ENCODE data around the gene ADAMTS14. TPM values are rescaled to one million over a fixed set of nuclear protein-coding genes. Genes with fewer than 3 reads are reported as not detected.

ADAMTS14 gene
- total RNA-seq, 2 donors from 2014 or later, result 0.24 to 0.37 TPM

GRCh38 chr10:70673043-70673928 is 980 bp downstream of the ADAMTS14 start:
- Mint-ChIP-seq H3K4me3 (peak overlapping the region; percentile 51 to 62), H3K9me3 (no peaks in the 10 kb centered on the region), H3K27ac (no peak overlapping the region), H3K27me3 (ENCODE audit: low read depth) (peaks cover 58% of the 10 kb centered on the region), H3K36me3 (ENCODE audit: insufficient read depth in 2 of 2) (peaks cover 0 to 2% of the 10 kb centered on the region in 2 donors), H3K4me1 (ENCODE audit: low read depth) (peaks cover 7% of the 10 kb centered on the region)
- no peak for DNase-seq
- ATAC-seq (replicated peaks in 1 of 2), result no peak

GRCh38 chr10:70673929-70674559 is 1.7 kb downstream of the ADAMTS14 start:
- H3K4me3 Mint-ChIP-seq, result no peak overlapping the region
- no peak overlapping the region for H3K27ac Mint-ChIP-seq
- peaks cover 58% of the 10 kb centered on the region for H3K27me3 Mint-ChIP-seq (ENCODE audit: low read depth)
- DNase-seq (no peak), ATAC-seq (replicated peaks in 1 of 2) (no peak)
- no peaks in the 10 kb centered on the region for H3K9me3 Mint-ChIP-seq
- H3K4me1 Mint-ChIP-seq (ENCODE audit: low read depth), result peaks cover 7% of the 10 kb centered on the region
- H3K36me3 Mint-ChIP-seq (ENCODE audit: insufficient read depth in 2 of 2), result peaks cover 0 to 2% of the 10 kb centered on the region in 2 donors

DNA sequence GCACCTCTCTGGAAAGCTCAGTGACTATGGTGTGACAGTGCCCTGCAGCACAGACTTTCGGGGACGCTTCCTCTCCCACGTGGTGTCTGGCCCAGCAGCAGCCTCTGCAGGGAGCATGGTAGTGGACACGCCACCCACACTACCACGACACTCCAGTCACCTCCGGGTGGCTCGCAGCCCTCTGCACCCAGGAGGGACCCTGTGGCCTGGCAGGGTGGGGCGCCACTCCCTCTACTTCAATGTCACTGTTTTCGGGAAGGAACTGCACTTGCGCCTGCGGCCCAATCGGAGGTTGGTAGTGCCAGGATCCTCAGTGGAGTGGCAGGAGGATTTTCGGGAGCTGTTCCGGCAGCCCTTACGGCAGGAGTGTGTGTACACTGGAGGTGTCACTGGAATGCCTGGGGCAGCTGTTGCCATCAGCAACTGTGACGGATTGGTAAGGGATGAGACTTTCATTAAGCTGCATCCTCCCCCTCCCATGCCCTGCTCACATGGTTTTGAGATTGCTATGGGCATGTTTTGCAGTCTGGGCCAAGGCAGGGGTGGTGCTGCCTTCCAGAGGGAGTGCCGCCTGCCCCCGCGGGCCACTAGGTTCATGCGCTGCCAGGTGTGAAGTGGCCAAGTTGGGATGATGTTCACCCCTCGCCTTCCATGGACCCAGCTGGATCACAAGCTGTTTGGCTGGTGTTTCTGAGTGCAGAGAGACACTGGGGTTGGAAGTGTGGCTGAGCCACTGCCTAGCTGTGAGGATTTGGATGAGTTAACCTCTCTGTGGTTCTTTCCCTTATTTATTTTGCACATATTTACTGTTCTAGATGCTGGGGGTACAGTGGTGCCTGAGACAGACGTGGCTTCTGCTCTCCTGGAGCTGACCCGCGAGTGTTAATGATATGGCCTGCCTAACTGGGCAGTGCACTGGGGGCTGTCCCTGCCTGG is 2.5 kb downstream of the ADAMTS14 start:
- Mint-ChIP-seq H3K27me3 (ENCODE audit: low read depth) (peaks cover 57% of the 10 kb centered on the region), H3K4me1 (ENCODE audit: low read depth) (peaks cover 7% of the 10 kb centered on the region), H3K4me3 (no peak overlapping the region), H3K9me3 (no peaks in the 10 kb centered on the region), H3K36me3 (ENCODE audit: insufficient read depth in 2 of 2) (peaks cover 0 to 2% of the 10 kb centered on the region in 2 donors), H3K27ac (no peak overlapping the region)
- DNase-seq (no peak), ATAC-seq (replicated peaks in 1 of 2) (no peak)

DNA sequence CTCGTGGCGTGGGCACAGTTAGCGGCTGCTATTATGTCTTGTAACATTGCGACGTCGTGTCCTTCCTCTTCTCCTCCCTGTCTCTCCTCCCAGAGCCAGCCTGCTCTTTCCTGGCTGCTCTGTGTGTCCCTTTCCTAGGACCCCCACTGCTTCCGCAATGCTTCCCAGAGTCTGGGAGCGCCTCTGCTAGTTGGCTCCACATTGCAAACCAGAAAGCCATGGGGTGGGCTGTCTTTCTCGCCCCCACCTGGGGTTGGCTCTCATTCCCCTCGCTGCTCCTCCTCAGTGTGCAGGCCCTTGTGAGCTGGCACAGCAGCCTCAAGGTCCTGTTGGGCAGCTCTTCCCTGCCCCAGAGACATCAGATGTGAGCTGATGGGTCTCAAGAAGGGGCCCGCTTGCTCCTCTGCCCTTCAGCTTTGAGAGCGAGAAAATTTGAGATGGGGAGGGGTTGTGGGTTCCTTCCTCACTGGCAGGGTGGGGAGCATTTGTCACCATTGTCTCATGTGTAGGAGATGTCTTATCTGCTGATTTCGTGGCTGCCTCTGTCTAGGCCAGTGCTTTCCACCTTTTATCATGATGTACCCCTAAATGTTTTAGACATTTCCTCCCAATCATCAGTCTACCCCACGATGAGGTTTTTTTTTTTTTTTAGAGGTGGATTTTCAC is 3.3 kb downstream of the ADAMTS14 start:
- Mint-ChIP-seq H3K27me3 (ENCODE audit: low read depth) (peaks cover 51% of the 10 kb centered on the region), H3K27ac (peak overlapping the region; percentile 29), H3K36me3 (ENCODE audit: insufficient read depth in 2 of 2) (peaks cover 0 to 2% of the 10 kb centered on the region in 2 donors), H3K9me3 (no peaks in the 10 kb centered on the region), H3K4me3 (no peak overlapping the region), H3K4me1 (ENCODE audit: low read depth) (peaks cover 7% of the 10 kb centered on the region)
- ATAC-seq (replicated peaks in 1 of 2), result no peak
- DNase-seq, result no peak

DNA sequence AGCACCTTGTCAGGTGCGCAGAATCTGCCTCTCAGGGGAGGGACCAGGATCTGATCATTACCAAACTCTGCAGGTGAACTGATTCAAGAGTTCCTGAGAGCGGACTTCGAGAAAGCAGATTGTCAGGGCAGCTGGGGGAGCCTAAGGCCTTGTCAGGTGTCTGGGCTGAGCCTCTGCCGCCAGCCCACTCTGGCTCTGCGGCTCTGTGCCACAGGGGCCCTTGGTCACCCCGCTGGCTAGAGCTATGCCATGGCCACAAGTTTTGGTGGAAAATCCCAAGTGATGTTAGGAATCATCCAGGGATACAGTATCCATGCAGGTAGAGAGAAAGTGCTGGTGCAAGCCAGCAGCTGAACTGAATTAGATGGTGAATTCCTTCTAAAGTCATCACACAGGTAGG is 4.2 kb downstream of the ADAMTS14 start:
- peaks cover 0 to 2% of the 10 kb centered on the region in 2 donors for H3K36me3 Mint-ChIP-seq (ENCODE audit: insufficient read depth in 2 of 2)
- no peak overlapping the region for H3K27ac Mint-ChIP-seq
- no peak for DNase-seq
- no peak overlapping the region for H3K4me3 Mint-ChIP-seq
- H3K9me3 Mint-ChIP-seq, result no peaks in the 10 kb centered on the region
- peaks cover 7% of the 10 kb centered on the region for H3K4me1 Mint-ChIP-seq (ENCODE audit: low read depth)
- peaks cover 42% of the 10 kb centered on the region for H3K27me3 Mint-ChIP-seq (ENCODE audit: low read depth)
- no peak for ATAC-seq (replicated peaks in 1 of 2)

- H3K27me3 Mint-ChIP-seq (ENCODE audit: low read depth), result peaks cover 37% of the 10 kb centered on the region
- no peak overlapping the region for H3K27ac Mint-ChIP-seq
Observed at GRCh38 chr10:70677016-70677415, 4.7 kb downstream of the ADAMTS14 start.

GRCh38 chr10:70677620-70678249 is 5.4 kb downstream of the ADAMTS14 start:
- DNase-seq, result no peak
- ATAC-seq (replicated peaks in 1 of 2), result no peak
- Mint-ChIP-seq H3K27me3 (ENCODE audit: low read depth) (peaks cover 36% of the 10 kb centered on the region), H3K4me1 (ENCODE audit: low read depth) (peaks cover 7% of the 10 kb centered on the region), H3K27ac (no peak overlapping the region), H3K36me3 (ENCODE audit: insufficient read depth in 2 of 2) (peaks cover 0 to 2% of the 10 kb centered on the region in 2 donors), H3K9me3 (no peaks in the 10 kb centered on the region), H3K4me3 (no peak overlapping the region)

More at GRCh38 chr10:70677016-70677415, 4.7 kb downstream of the ADAMTS14 start:
- no peak for ATAC-seq (replicated peaks in 1 of 2)
- Mint-ChIP-seq H3K4me1 (ENCODE audit: low read depth) (peaks cover 7% of the 10 kb centered on the region), H3K4me3 (no peak overlapping the region), H3K9me3 (no peaks in the 10 kb centered on the region), H3K36me3 (ENCODE audit: insufficient read depth in 2 of 2) (peaks cover 0 to 2% of the 10 kb centered on the region in 2 donors)
- no peak for DNase-seq

GRCh38 chr10:70678250-70678635 is 5.9 kb downstream of the ADAMTS14 start:
- Mint-ChIP-seq H3K9me3 (no peaks in the 10 kb centered on the region), H3K27ac (no peak overlapping the region), H3K27me3 (ENCODE audit: low read depth) (peaks cover 31% of the 10 kb centered on the region), H3K36me3 (ENCODE audit: insufficient read depth in 2 of 2) (no peaks in the 10 kb centered on the region), H3K4me3 (no peak overlapping the region), H3K4me1 (ENCODE audit: low read depth) (peaks cover 7% of the 10 kb centered on the region)
- DNase-seq, result no peak
- no peak for ATAC-seq (replicated peaks in 1 of 2)

DNA sequence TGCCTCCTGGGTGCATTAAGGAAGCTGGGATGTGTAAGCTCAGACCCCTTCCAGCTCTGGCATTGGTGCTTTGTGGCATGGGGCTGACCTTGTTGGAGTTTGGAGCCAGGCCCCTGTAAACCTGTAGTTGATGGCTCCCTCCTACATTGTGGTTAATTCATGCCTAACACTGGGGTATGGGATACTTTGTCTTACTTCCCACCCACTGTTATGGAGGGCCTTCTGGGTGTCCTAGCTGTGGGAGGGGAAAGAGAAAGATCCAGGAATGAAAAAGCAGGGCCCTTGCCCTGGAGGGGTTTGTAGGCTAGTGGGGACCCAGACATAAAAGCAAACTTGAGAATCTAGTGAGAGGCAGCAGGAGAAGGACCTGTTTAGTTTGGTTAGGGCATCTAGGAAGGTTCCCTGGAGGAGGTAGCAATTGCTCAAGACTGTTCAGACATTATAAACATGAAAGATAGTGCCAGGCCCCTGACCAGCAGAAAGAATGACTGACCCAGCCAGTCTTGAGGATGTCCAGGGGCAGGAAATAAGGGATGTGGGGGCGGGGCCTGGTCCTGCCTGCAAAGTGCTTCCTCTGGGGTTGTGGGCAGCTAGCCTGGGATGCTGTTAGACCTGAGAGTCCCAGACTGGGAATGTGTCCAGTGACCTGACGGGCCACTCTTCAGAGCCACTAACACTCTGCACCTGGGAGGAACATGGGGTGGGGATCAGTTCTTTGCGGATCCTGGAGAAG is 6.6 kb downstream of the ADAMTS14 start:
- peaks cover 12% of the 10 kb centered on the region for H3K4me1 Mint-ChIP-seq (ENCODE audit: low read depth)
- no peak for DNase-seq
- H3K36me3 Mint-ChIP-seq (ENCODE audit: insufficient read depth in 2 of 2), result no peaks in the 10 kb centered on the region
- H3K27me3 Mint-ChIP-seq (ENCODE audit: low read depth), result peaks cover 24% of the 10 kb centered on the region
- ATAC-seq (replicated peaks in 1 of 2), result no peak
- H3K4me3 Mint-ChIP-seq, result no peak overlapping the region
- no peaks in the 10 kb centered on the region for H3K9me3 Mint-ChIP-seq
- no peak overlapping the region for H3K27ac Mint-ChIP-seq

DNA sequence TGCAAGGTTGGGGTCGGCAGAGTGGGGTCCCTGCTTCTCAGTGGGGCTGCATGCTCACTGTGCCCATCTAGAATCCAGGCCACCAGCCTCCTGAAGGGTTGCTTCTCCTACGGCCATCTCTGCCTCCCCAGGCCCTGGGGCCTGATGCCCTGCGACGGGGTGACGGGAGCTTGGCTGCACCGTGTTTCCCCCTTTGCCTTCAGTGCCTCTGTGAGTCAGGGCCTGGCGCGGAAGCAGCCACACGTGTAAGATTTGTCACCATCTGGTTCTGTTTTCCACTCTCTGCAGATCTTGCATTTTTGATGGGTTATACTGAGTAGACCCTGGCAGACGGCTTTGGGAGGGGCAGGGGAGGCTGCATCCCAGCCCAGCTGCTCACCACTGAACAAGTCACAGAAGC is 7.2 kb downstream of the ADAMTS14 start:
- H3K36me3 Mint-ChIP-seq (ENCODE audit: insufficient read depth in 2 of 2), result no peaks in the 10 kb centered on the region
- H3K27me3 Mint-ChIP-seq (ENCODE audit: low read depth), result peaks cover 18% of the 10 kb centered on the region
- no peaks in the 10 kb centered on the region for H3K9me3 Mint-ChIP-seq
- peaks cover 12% of the 10 kb centered on the region for H3K4me1 Mint-ChIP-seq (ENCODE audit: low read depth)
- no peak overlapping the region for H3K4me3 Mint-ChIP-seq
- no peak for ATAC-seq (replicated peaks in 1 of 2)
- DNase-seq, result no peak
- no peak overlapping the region for H3K27ac Mint-ChIP-seq

- H3K9me3 Mint-ChIP-seq, result no peaks in the 10 kb centered on the region
- H3K4me3 Mint-ChIP-seq, result no peak overlapping the region
- ATAC-seq (replicated peaks in 1 of 2) (no peak), DNase-seq (no peak)
- H3K4me1 Mint-ChIP-seq (ENCODE audit: low read depth), result peaks cover 12% of the 10 kb centered on the region
- H3K27ac Mint-ChIP-seq, result no peak overlapping the region
- H3K36me3 Mint-ChIP-seq (ENCODE audit: insufficient read depth in 2 of 2), result no peaks in the 10 kb centered on the region
- peaks cover 3% of the 10 kb centered on the region for H3K27me3 Mint-ChIP-seq (ENCODE audit: low read depth)
Observed at GRCh38 chr10:70680899-70681730, 8.8 kb downstream of the ADAMTS14 start.
